Fibroblast of lung (primary cell): ENCODE measurements around the gene ITPRID2.

Experiments
- CTCF ChIP-seq, 2 donors: IDR thresholded peaks in 1 of 2; conservative IDR thresholded peaks in 1 of 2; 1 replicate in 1 of 2; 2 replicates in 1 of 2; pipeline ENCODE4 v1.5.1; 2011 to 2012; ENCODE audit warnings: low read length in 2 of 2, control low read depth in 1 of 2, inconsistent platforms in 1 of 2, low read depth in 1 of 2, mild to moderate bottlenecking in 1 of 2
- EZH2 ChIP-seq: IDR thresholded peaks from 2 replicates; pipeline ENCODE4 v1.5.1; 2012; ENCODE audit warnings: low read length, control low read depth, mild to moderate bottlenecking; ENCODE audit errors: missing control alignments

GRCh38 chr2:181907635-181908034 is 16.1 kb downstream of the ITPRID2 start:
- no peak for TF ChIP-seq CTCF (conservative IDR thresholded peaks at IDR 0.05 in 1 of 2, IDR thresholded peaks at IDR 0.05 in 1 of 2; ENCODE audit: low read depth in 1 of 2, low read length in 2 of 2)
- TF ChIP-seq EZH2, result no peak
